T-helper 2 cell treated with Interferon-gamma antibody and Interleukin-4, amounts not matched to agents 100 ng/mL and 5 ng/mL, for 36 hours (primary cell): ENCODE data around the gene MARK4. TPM values are rescaled to one million over a fixed set of nuclear protein-coding genes. Genes with fewer than 3 reads are reported as not detected.

Experiments used
- intact Hi-C: fragments of 100-400 bp; cut with micrococcal nuclease; formaldehyde crosslinking; loops from one replicate; pipeline ENCODE4 v1.15.1; 2023
- total RNA-seq: library from RNA; stranded (reverse); gene quantifications from 2 replicates; pipeline ENCODE4 v1.2.3, GENCODE V29; 2022

The MARK4 gene
- total RNA-seq, 1 donor from 2014 or later = 20.4 TPM

GRCh38 chr19:45271098-45271734 is 20.1 kb downstream of the MARK4 start:
- intact Hi-C loops = no loop called here

GRCh38 chr19:45271735-45272108 is 20.7 kb downstream of the MARK4 start:
- intact Hi-C loops = no loop called here

GRCh38 chr19:45273521-45273855 is 22.4 kb downstream of the MARK4 start:
- intact Hi-C loops = no loop called here

GRCh38 chr19:45275370-45275971 is 24.4 kb downstream of the MARK4 start:
- intact Hi-C loops = no loop called here

GRCh38 chr19:45276284-45276687 is 25.2 kb downstream of the MARK4 start:
- intact Hi-C loops = no loop called here

GRCh38 chr19:45278087-45278486 is 27.0 kb downstream of the MARK4 start:
- intact Hi-C loops = no loop called here

- intact Hi-C loops = no loop called here
Measured at GRCh38 chr19:45279587-45280192, 28.6 kb downstream of the MARK4 start.

- intact Hi-C loops = no loop called here
Measured at GRCh38 chr19:45280471-45280961, 29.4 kb downstream of the MARK4 start.

GRCh38 chr19:45283443-45284033 is 32.5 kb downstream of the MARK4 start:
- intact Hi-C loops = no loop called here

- intact Hi-C loops = no loop called here
Measured at GRCh38 chr19:45290381-45290931, 39.4 kb downstream of the MARK4 start.

GRCh38 chr19:45291834-45292233 is 40.8 kb downstream of the MARK4 start:
- intact Hi-C loops = no loop called here

GRCh38 chr19:45293682-45294081 is 42.6 kb downstream of the MARK4 start:
- intact Hi-C loops = no loop called here

- intact Hi-C loops = no loop called here
Measured at GRCh38 chr19:45294291-45295029, 43.4 kb downstream of the MARK4 start.

- intact Hi-C loops = no loop called here
Measured at GRCh38 chr19:45295873-45296272, 44.8 kb downstream of the MARK4 start.

- intact Hi-C loops = no loop called here
Measured at GRCh38 chr19:45296355-45296754, 45.3 kb downstream of the MARK4 start.

- intact Hi-C loops = no loop called here
Measured at GRCh38 chr19:45297674-45298073, 46.6 kb downstream of the MARK4 start.

- intact Hi-C loops = no loop called here
Measured at GRCh38 chr19:45298264-45298663, 47.2 kb downstream of the MARK4 start.

GRCh38 chr19:45299719-45300118 is 48.6 kb downstream of the MARK4 start:
- intact Hi-C loops = no loop called here

- intact Hi-C loops = no loop called here
Measured at GRCh38 chr19:45302416-45302815, 51.3 kb downstream of the MARK4 start.

GRCh38 chr19:45303269-45304060 is 52.4 kb downstream of the MARK4 start:
- intact Hi-C loops = no loop called here
